Fibroblast of lung (primary cell): ENCODE results near the gene AHCYL2. TPM values are rescaled to one million over a fixed set of nuclear protein-coding genes. Genes with fewer than 3 reads are reported as not detected.
A peak's percentile ranks its signal among the peaks of the same experiment; 100 is the strongest.

ENCODE experiments used
- DNase-seq, 2 donors: peaks; one replicate each; pipeline versions ENCODE4 v3.0.0 to v3.0.0-alpha.2; 2010; ENCODE audit warnings: low read depth in 2 of 2
- H2AFZ ChIP-seq: 2 replicates; pipeline ENCODE4 v1.5.1; 2012; ENCODE audit warnings: low read length, control low read depth, inconsistent platforms
- H3K27ac ChIP-seq: 2 replicates; pipeline ENCODE4 v1.5.1; 2011; ENCODE audit warnings: low read length, control low read depth; ENCODE audit not compliant: insufficient read depth
- H3K27me3 ChIP-seq: 2 replicates; pipeline ENCODE4 v1.5.1; 2011; ENCODE audit warnings: mild to moderate bottlenecking, low read length; ENCODE audit not compliant: control insufficient read depth, insufficient read depth
- H3K36me3 ChIP-seq: 2 replicates; pipeline ENCODE4 v1.5.1; 2011; ENCODE audit warnings: low read length; ENCODE audit not compliant: control insufficient read depth, insufficient read depth
- H3K4me1 ChIP-seq: 2 replicates; pipeline ENCODE4 v1.5.1; 2011; ENCODE audit warnings: low read length; ENCODE audit not compliant: control insufficient read depth, insufficient read depth; ENCODE audit errors: extremely low read depth
- H3K4me2 ChIP-seq: 2 replicates; pipeline ENCODE4 v1.5.1; 2011; ENCODE audit warnings: low read length, control low read depth; ENCODE audit not compliant: insufficient read depth; ENCODE audit errors: extremely low read depth
- H3K4me3 ChIP-seq, 4 experiments: fragments of 200-600 bp in 1 of 4; sonication (generic) in 1 of 4; replicated peaks in 1 of 4; 2 replicates each; pipeline ENCODE4 v1.5.1; 2011 to 2016; ENCODE audit warnings: low read length in 4 of 4, low read depth in 3 of 4, mild to moderate bottlenecking in 3 of 4, control low read depth in 2 of 4, inconsistent platforms in 1 of 4, mixed read lengths in 1 of 4; ENCODE audit not compliant: insufficient read depth in 1 of 4; ENCODE audit errors: control extremely low read depth in 1 of 4
- H3K79me2 ChIP-seq: 2 replicates; pipeline ENCODE4 v1.5.1; 2012; ENCODE audit warnings: mild to moderate bottlenecking, low read length, inconsistent platforms; ENCODE audit not compliant: control insufficient read depth, insufficient read depth
- H3K9ac ChIP-seq: 2 replicates; pipeline ENCODE4 v1.5.1; 2011; ENCODE audit warnings: mild to moderate bottlenecking, low read length, control low read depth; ENCODE audit not compliant: insufficient read depth
- H3K9me3 ChIP-seq: 2 replicates; pipeline ENCODE4 v1.5.1; 2012; ENCODE audit warnings: low read depth, low read length; ENCODE audit not compliant: control insufficient read depth, insufficient read depth
- H4K20me1 ChIP-seq: 2 replicates; pipeline ENCODE4 v1.5.1; 2011; ENCODE audit warnings: low read length; ENCODE audit not compliant: control insufficient read depth, insufficient read depth; ENCODE audit errors: extremely low read depth
- EZH2 ChIP-seq: IDR thresholded peaks from 2 replicates; pipeline ENCODE4 v1.5.1; 2012; ENCODE audit warnings: low read length, control low read depth, mild to moderate bottlenecking; ENCODE audit errors: missing control alignments
- polyA plus RNA-seq, 2 donors: library from polyadenylated mRNA; depleted of rRNA in 1 of 2; stranded (reverse) in 1 of 2; unstranded in 1 of 2; fragments of >200 nt; gene quantifications; 2 replicates each; pipeline ENCODE4 v1.2.1, GENCODE V29; 2011 to 2012; ENCODE audit warnings: missing spikeins in 1 of 2
- total RNA-seq: library from RNA; depleted of rRNA; stranded (reverse); fragments of >200 nt; gene quantifications from 2 replicates; pipeline ENCODE4 v1.2.1, GENCODE V29; 2014
- TF ChIP-seq, protein P1 (sequence below), 2 donors: IDR thresholded peaks in 1 of 2; conservative IDR thresholded peaks in 1 of 2; 1 replicate in 1 of 2; 2 replicates in 1 of 2; pipeline ENCODE4 v1.5.1; 2011 to 2012; ENCODE audit warnings: low read length in 2 of 2, control low read depth in 1 of 2, inconsistent platforms in 1 of 2, low read depth in 1 of 2, mild to moderate bottlenecking in 1 of 2

Gene AHCYL2
- total and polyA plus RNA-seq, 2 donors (not counting 1 experiment from before 2014, with no cell fraction given): 8.7 to 11.9 TPM

DNA sequence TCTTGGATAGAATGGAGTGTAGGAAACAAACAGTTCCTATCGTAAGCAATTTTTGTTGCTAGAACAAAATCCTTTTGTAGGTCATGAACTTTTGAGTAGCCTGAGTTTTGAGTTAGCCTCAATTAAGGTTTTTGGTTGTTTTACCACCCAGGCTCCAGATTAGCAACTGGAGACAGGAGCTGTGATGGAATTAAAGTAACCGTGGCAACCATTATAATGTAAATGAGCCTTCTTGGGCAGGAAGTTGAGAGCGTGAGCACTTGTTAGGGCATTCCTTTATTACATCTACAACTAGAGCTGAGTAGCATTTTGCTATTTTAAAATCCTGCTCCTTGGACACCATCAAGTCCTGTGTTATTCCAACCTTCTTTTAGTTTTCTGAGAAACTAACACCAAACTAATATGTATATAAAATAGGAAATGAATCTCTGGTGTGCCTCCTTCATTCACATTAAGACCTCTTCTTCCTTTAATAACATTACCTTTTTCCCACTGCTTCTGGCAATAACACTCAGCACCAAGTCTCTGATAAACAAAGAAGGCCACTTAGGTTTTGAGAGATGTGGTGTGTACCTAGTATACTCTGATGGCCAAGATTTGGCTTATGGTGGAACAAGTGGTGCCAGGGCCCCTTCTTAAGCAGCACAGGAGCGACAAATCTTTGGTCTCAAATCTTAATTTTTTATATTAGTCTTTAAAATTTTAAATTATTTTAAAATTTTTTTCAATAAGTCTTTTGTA lies 34.0 kb downstream of the AHCYL2 start:
- Histone ChIP-seq H2AFZ (no peak overlapping the region), H3K9ac (no peak overlapping the region)
- DNase-seq: peak in 1 of 2 donors; percentile 53

DNA sequence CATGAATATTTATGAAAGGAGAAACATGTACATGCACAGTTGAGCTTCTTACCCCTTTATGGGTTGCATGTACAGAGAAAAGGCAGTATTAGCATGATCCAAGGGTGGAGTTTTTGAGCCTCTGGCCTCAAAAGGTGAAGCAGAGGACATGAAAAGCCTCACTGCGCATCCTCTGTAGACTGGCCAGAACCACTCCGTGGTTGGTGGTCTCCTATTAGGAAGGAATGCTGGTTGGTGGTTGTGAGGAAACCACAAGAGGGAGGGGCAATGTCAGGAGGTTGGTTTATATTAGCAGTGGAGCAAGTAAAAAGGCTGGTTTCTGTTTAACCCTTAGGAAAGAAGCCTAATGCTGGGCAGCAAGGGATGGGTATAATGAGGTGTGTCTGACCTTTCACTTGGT lies 37.5 kb downstream of the AHCYL2 start:
- Histone ChIP-seq H3K27me3 (no peaks in the 10 kb centered on the region), H3K4me1 (no peaks in the 10 kb centered on the region), H3K9me3 (no peaks in the 10 kb centered on the region), H3K36me3 (no peaks in the 10 kb centered on the region), H3K4me3 (no peak overlapping the region), H3K79me2 (no peaks in the 10 kb centered on the region), H4K20me1 (no peaks in the 10 kb centered on the region), H3K9ac (no peak overlapping the region), H3K4me2 (no peak overlapping the region), H2AFZ (no peak overlapping the region), H3K27ac (no peak overlapping the region)
- peak; percentile 15 to 49 for DNase-seq
- TF ChIP-seq, protein P1, sequence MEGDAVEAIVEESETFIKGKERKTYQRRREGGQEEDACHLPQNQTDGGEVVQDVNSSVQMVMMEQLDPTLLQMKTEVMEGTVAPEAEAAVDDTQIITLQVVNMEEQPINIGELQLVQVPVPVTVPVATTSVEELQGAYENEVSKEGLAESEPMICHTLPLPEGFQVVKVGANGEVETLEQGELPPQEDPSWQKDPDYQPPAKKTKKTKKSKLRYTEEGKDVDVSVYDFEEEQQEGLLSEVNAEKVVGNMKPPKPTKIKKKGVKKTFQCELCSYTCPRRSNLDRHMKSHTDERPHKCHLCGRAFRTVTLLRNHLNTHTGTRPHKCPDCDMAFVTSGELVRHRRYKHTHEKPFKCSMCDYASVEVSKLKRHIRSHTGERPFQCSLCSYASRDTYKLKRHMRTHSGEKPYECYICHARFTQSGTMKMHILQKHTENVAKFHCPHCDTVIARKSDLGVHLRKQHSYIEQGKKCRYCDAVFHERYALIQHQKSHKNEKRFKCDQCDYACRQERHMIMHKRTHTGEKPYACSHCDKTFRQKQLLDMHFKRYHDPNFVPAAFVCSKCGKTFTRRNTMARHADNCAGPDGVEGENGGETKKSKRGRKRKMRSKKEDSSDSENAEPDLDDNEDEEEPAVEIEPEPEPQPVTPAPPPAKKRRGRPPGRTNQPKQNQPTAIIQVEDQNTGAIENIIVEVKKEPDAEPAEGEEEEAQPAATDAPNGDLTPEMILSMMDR (conservative IDR thresholded peaks at IDR 0.05 in 1 of 2, IDR thresholded peaks at IDR 0.05 in 1 of 2; ENCODE audit: low read depth in 1 of 2, low read length in 2 of 2): no peak
- TF ChIP-seq EZH2: no peak

More for the DNA sequence above, 34.0 kb downstream of the AHCYL2 start:
- Histone ChIP-seq H3K27me3 (no peaks in the 10 kb centered on the region), H3K79me2 (no peaks in the 10 kb centered on the region), H3K27ac (no peak overlapping the region), H4K20me1 (no peaks in the 10 kb centered on the region), H3K4me3 (no peak overlapping the region), H3K9me3 (no peaks in the 10 kb centered on the region), H3K4me2 (no peak overlapping the region), H3K4me1 (no peaks in the 10 kb centered on the region), H3K36me3 (no peaks in the 10 kb centered on the region)
- no peak for TF ChIP-seq EZH2
- TF ChIP-seq, protein P1 (conservative IDR thresholded peaks at IDR 0.05 in 1 of 2, IDR thresholded peaks at IDR 0.05 in 1 of 2; ENCODE audit: low read depth in 1 of 2, low read length in 2 of 2): no peak

GRCh38 chr7:129263168-129263567 lies 38.3 kb downstream of the AHCYL2 start:
- H3K27me3 ChIP-seq: no peaks in the 10 kb centered on the region
- no peaks in the 10 kb centered on the region for H3K9me3 ChIP-seq
- no peaks in the 10 kb centered on the region for H3K36me3 ChIP-seq
- H2AFZ ChIP-seq: no peak overlapping the region
- H3K9ac ChIP-seq: no peak overlapping the region
- no peak for DNase-seq
- H4K20me1 ChIP-seq: no peaks in the 10 kb centered on the region
- no peak overlapping the region for H3K4me2 ChIP-seq
- no peaks in the 10 kb centered on the region for H3K79me2 ChIP-seq
- TF ChIP-seq, protein P1 (conservative IDR thresholded peaks at IDR 0.05 in 1 of 2, IDR thresholded peaks at IDR 0.05 in 1 of 2; ENCODE audit: low read depth in 1 of 2, low read length in 2 of 2): no peak
- TF ChIP-seq EZH2: no peak
- H3K4me1 ChIP-seq: no peaks in the 10 kb centered on the region
- H3K4me3 ChIP-seq: no peak overlapping the region
- no peak overlapping the region for H3K27ac ChIP-seq
